Measurements from ENCODE around the gene KCMF1.

The KCMF1 gene

GRCh38 chr2:84931384-84931821 is 39.6 kb upstream of the KCMF1 start:
- DNase-seq (ENCODE audit: low read depth in 2 of 2) = no peak
- no peak overlapping the region for H3K4me3 ChIP-seq (replicated peaks in 1 of 2; ENCODE audit: low read depth in 2 of 2, low read length in 2 of 2)
- TF ChIP-seq, protein P1, sequence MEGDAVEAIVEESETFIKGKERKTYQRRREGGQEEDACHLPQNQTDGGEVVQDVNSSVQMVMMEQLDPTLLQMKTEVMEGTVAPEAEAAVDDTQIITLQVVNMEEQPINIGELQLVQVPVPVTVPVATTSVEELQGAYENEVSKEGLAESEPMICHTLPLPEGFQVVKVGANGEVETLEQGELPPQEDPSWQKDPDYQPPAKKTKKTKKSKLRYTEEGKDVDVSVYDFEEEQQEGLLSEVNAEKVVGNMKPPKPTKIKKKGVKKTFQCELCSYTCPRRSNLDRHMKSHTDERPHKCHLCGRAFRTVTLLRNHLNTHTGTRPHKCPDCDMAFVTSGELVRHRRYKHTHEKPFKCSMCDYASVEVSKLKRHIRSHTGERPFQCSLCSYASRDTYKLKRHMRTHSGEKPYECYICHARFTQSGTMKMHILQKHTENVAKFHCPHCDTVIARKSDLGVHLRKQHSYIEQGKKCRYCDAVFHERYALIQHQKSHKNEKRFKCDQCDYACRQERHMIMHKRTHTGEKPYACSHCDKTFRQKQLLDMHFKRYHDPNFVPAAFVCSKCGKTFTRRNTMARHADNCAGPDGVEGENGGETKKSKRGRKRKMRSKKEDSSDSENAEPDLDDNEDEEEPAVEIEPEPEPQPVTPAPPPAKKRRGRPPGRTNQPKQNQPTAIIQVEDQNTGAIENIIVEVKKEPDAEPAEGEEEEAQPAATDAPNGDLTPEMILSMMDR (IDR thresholded peaks at IDR 0.05; ENCODE audit: low read depth, low read length) = no peak

GRCh38 chr2:84938194-84938879 is 32.6 kb upstream of the KCMF1 start:
- no peak overlapping the region for H3K4me3 ChIP-seq (replicated peaks in 1 of 2; ENCODE audit: low read depth in 2 of 2, low read length in 2 of 2)
- DNase-seq (ENCODE audit: low read depth in 2 of 2) = peak in 1 of 2 donors; percentile 45
- TF ChIP-seq, protein P1 (IDR thresholded peaks at IDR 0.05; ENCODE audit: low read depth, low read length) = no peak

DNA sequence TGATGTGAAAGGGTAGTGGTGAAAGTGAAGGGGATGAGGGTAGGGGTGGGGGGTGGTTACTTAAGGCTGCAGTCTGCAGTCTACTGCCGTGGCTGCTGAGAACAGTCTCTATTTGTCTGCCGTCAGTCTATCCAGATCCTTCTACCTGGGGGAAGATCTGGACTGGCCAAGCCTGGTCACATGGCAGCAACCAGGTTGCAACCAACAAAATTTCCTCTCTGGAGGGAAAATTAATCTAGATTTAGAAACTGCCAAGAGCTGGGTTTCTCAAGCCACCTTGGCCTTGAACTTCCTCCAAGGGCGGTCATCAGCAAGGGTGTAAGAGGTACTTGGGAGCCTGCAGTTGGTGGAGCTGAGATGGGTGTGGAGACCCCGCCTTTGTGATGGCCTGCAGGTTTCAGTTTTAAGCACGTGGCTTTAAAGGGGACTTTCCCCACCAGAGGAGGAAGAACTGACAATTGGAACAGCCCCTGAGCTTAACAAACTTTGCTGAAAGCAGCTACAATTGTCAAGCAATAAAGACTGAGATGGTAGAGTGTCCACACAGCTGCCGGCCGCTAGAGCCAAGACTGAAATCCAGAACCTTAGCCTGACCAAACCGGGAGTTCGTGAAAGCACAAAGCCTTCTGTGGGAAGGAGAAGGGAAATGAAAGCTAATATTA is 31.4 kb upstream of the KCMF1 start:
- no peak for DNase-seq (ENCODE audit: low read depth in 2 of 2)
- H3K4me3 ChIP-seq (replicated peaks in 1 of 2; ENCODE audit: low read depth in 2 of 2, low read length in 2 of 2) = no peak overlapping the region
- TF ChIP-seq, protein P1 (IDR thresholded peaks at IDR 0.05; ENCODE audit: low read depth, low read length) = no peak

DNA sequence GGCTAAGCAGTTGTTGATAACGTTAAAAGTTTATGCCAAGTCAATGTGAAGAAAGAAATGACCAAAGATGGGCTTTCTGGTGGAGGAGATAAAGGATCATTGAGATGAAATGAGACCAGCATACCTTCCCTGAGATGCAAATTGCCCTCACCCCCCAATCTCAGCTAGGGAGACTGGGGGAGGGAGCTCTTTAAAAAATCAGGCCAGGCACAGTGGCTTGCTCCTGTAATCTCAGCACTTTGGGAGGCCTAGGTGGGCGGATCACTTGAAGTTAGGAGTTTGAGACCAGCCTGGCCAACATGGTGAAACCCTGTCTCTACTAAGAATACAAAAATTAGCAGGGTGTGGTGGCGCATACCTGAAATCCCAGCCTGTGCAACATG is 30.9 kb upstream of the KCMF1 start:
- H3K4me3 ChIP-seq (replicated peaks in 1 of 2; ENCODE audit: low read depth in 2 of 2, low read length in 2 of 2) = no peak overlapping the region
- TF ChIP-seq, protein P1 (IDR thresholded peaks at IDR 0.05; ENCODE audit: low read depth, low read length) = no peak
- no peak for DNase-seq (ENCODE audit: low read depth in 2 of 2)

GRCh38 chr2:84940831-84941412 is 30.0 kb upstream of the KCMF1 start:
- no peak for DNase-seq (ENCODE audit: low read depth in 2 of 2)
- no peak overlapping the region for H3K4me3 ChIP-seq (replicated peaks in 1 of 2; ENCODE audit: low read depth in 2 of 2, low read length in 2 of 2)
- TF ChIP-seq, protein P1 (IDR thresholded peaks at IDR 0.05; ENCODE audit: low read depth, low read length) = no peak

DNA sequence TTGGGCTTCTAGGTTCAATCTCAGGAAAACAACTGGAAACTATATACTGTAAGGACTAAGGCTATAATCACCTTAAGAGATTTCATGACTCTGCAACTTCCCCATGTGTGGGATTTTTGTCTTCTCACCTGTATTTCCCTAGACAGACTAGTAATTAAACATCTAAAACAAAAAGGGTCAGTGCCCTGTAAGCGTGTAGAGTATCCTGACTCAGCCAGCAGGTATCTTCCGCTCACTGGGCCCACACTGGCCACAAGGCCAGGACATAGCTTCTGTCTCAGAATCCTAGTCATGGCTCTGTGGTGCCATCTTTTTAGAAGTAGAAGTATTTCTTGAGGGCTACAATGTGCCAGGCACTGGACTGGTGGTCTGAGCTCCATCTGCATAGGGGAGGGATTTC is 28.8 kb upstream of the KCMF1 start:
- H3K4me3 ChIP-seq (replicated peaks in 1 of 2; ENCODE audit: low read depth in 2 of 2, low read length in 2 of 2) = no peak overlapping the region
- no peak for DNase-seq (ENCODE audit: low read depth in 2 of 2)
- TF ChIP-seq, protein P1 (IDR thresholded peaks at IDR 0.05; ENCODE audit: low read depth, low read length) = no peak
